HepG2 (cell line): Measurements from ENCODE around the gene IL17RA. TPM values are rescaled to one million over a fixed set of nuclear protein-coding genes. Genes with fewer than 3 reads are reported as not detected.

ENCODE experiments used
- ATAC-seq: fragments of 200-7000 bp; cut with Tn5 transposase; 3 replicates; pipeline ENCODE4 v1.9.1; 2020; ENCODE audit warnings: mild to moderate bottlenecking, moderate library complexity
- BruUV-seq: library from RNA; stranded (reverse); fragments of 400-500 nt; replicated peaks from 2 replicates; lab custom pipeline; 2021; lab: Mats Ljungman, UMichigan
- CTCF ChIA-PET: fragments of 300-600 bp; formaldehyde crosslinking; extraction: SDS; loops from one replicate; lab custom pipeline; 2021; ENCODE audit warnings: low total read pairs, inconsistent platforms, low intra/inter-chr PET ratio; lab: Yijun Ruan, JAX
- POLR2A ChIA-PET: fragments of 350-600 bp; sonication (Branson Sonifier 250); formaldehyde crosslinking; loops from one replicate; lab custom pipeline; 2020; ENCODE audit warnings: antibody characterized with exemption, inconsistent platforms; lab: Yijun Ruan, JAX
- DNase-seq: peaks from one replicate; pipeline ENCODE4 v3.0.0-alpha.2; 2015; ENCODE audit warnings: low spot score
- FAIRE-seq: peaks from 3 replicates; lab custom pipeline; 2011; peaks lifted over from hg19 to GRCh38; lab: Jason Lieb, UNC
- H2AFZ ChIP-seq: one replicate; pipeline ENCODE4 v1.6.1; 2011; ENCODE audit warnings: low read length, inconsistent platforms
- H3K27ac ChIP-seq: fragments of 300-600 bp; 3 replicates; pipeline ENCODE4 v1.8.0; 2011; ENCODE audit warnings: mixed run types, mild to moderate bottlenecking, mixed read lengths, low read length, inconsistent platforms; ENCODE audit not compliant: insufficient read depth; ENCODE audit errors: extremely low read length
- H3K27me3 ChIP-seq, 2 experiments: fragments of 200-600 bp in 1 of 2; 2 replicates in 1 of 2; 3 replicates in 1 of 2; pipeline versions ENCODE4 v1.6.0 to v1.8.0; 2011; ENCODE audit warnings: low read length in 2 of 2, mild to moderate bottlenecking in 2 of 2, moderate library complexity in 2 of 2, inconsistent platforms in 1 of 2; ENCODE audit not compliant: insufficient read depth in 2 of 2, control insufficient read depth in 1 of 2
- H3K36me3 ChIP-seq, 2 experiments: fragments of 200-600 bp in 1 of 2; replicated peaks in 1 of 2; 2 replicates in 1 of 2; 3 replicates in 1 of 2; pipeline versions ENCODE4 v1.5.1 to v1.8.0; 2011; ENCODE audit warnings: low read length in 2 of 2, inconsistent platforms in 1 of 2; ENCODE audit not compliant: insufficient read depth in 2 of 2, control insufficient read depth in 1 of 2
- H3K4me1 ChIP-seq: 2 replicates; pipeline ENCODE4 v1.5.1; 2012; ENCODE audit warnings: low read length, inconsistent platforms; ENCODE audit not compliant: insufficient read depth
- H3K4me2 ChIP-seq: 2 replicates; pipeline ENCODE4 v1.6.0; 2011; ENCODE audit warnings: low read depth, low read length, inconsistent platforms
- H3K4me3 ChIP-seq, 3 experiments: fragments of 200-600 bp in 1 of 3; sonication (generic), shearing (Covaris generic) in 1 of 3; replicated peaks in 1 of 3; 2 replicates each; pipeline ENCODE4 v1.5.1; 2011 to 2016; ENCODE audit warnings: low read length in 3 of 3, inconsistent platforms in 2 of 3, low read depth in 2 of 3, mild to moderate bottlenecking in 2 of 3, control low read depth in 1 of 3, mixed read lengths in 1 of 3; ENCODE audit not compliant: insufficient read depth in 1 of 3
- H3K79me2 ChIP-seq: one replicate; pipeline ENCODE4 v1.6.1; 2011; ENCODE audit warnings: low read length, inconsistent platforms; ENCODE audit not compliant: insufficient read depth
- H3K9ac ChIP-seq: 2 replicates; pipeline ENCODE4 v1.6.0; 2011; ENCODE audit warnings: mild to moderate bottlenecking, low read depth, low read length, inconsistent platforms; ENCODE audit not compliant: insufficient read depth
- H3K9me3 ChIP-seq: 2 replicates; pipeline ENCODE4 v1.5.1; 2012; ENCODE audit warnings: mild to moderate bottlenecking, low read length
- H4K20me1 ChIP-seq: 2 replicates; pipeline ENCODE4 v1.6.0; 2011; ENCODE audit warnings: inconsistent platforms, mild to moderate bottlenecking, low read length, moderate library complexity; ENCODE audit not compliant: insufficient read depth
- GRHL1 ChIP-seq: sonication (generic); formaldehyde crosslinking; conservative IDR thresholded peaks from 2 replicates; pipeline ENCODE4 v1.8.0; 2022; ENCODE audit warnings: missing genetic modification reagents
- HIVEP1 ChIP-seq: sonication (generic); formaldehyde crosslinking; IDR thresholded peaks from 2 replicates; pipeline ENCODE4 v1.4.0; 2020; ENCODE audit warnings: mild to moderate bottlenecking, missing genetic modification reagents
- KDM1A ChIP-seq: IDR thresholded peaks from 2 replicates; pipeline ENCODE4 v1.6.1; 2016; ENCODE audit warnings: missing compliant biosample characterization
- KDM4B ChIP-seq: sonication (generic); formaldehyde crosslinking; IDR thresholded peaks from 2 replicates; pipeline ENCODE4 v1.4.0; 2020; ENCODE audit warnings: missing genetic modification reagents
- KDM6A ChIP-seq: IDR thresholded peaks from 2 replicates; pipeline ENCODE4 v1.6.1; 2016; ENCODE audit warnings: low read depth
- KLF9 ChIP-seq: IDR thresholded peaks from 2 replicates; pipeline ENCODE4 v1.6.1; 2016; ENCODE audit warnings: low read depth
- PBX2 ChIP-seq: IDR thresholded peaks from 2 replicates; pipeline ENCODE4 v1.6.1; 2016; ENCODE audit warnings: control low read depth
- SCMH1 ChIP-seq: sonication (generic); formaldehyde crosslinking; IDR thresholded peaks from 2 replicates; pipeline ENCODE4 v1.9.0; 2021; ENCODE audit warnings: missing genetic modification reagents, mild to moderate bottlenecking, borderline replicate concordance
- ZBTB26 ChIP-seq: IDR thresholded peaks from 2 replicates; pipeline ENCODE4 v1.6.1; 2016; ENCODE audit warnings: missing compliant biosample characterization, missing genetic modification reagents, borderline replicate concordance
- ZNF318 ChIP-seq: sonication (generic); formaldehyde crosslinking; IDR thresholded peaks from 2 replicates; pipeline ENCODE4 v1.4.0; 2020; ENCODE audit warnings: mild to moderate bottlenecking, missing genetic modification reagents
- WGBS: methylation state at CpG from one replicate; pipeline ENCODE4 v1.1.6; 2017; ENCODE audit warnings: low lambda C conversion rate; 5-methylcytosine and 5-hydroxymethylcytosine counted together
- in situ Hi-C: cut with HindIII; loops from 2 replicates; pipeline ENCODE4 v1.10.0; 2017; ENCODE audit warnings: low pct_unique_long_range_greater_than_20kb; ENCODE audit not compliant: extremely low pct_ligation_motif_present
- intact Hi-C: fragments of 100-400 bp; cut with micrococcal nuclease; formaldehyde crosslinking; loops from one replicate; pipeline ENCODE4 v1.10.0; 2022; ENCODE audit not compliant: unreplicated experiment
- polyA plus RNA-seq, 8 experiments: library from polyadenylated mRNA; depleted of rRNA in 3 of 8; stranded (reverse) in 7 of 8; unstranded in 1 of 8; fragments of >200 nt; fragmentation: Illumina TruSeq in 4 of 8; extraction: Trizol in 4 of 8; gene quantifications; 2 replicates each; pipeline versions ENCODE4 v1.2.1 to v1.2.3, GENCODE V29; 2011 to 2016; ENCODE audit warnings: low read depth in 4 of 8, missing spikeins in 1 of 8, mixed read lengths in 1 of 8; ENCODE audit not compliant: insufficient read depth in 1 of 8
- total RNA-seq, 5 experiments: library from RNA; depleted of rRNA; stranded (reverse); fragments of >200 nt; fragmentation: Illumina TruSeq; extraction: Trizol; gene quantifications; 2 replicates each; pipeline ENCODE4 v1.2.3, GENCODE V29; 2016; ENCODE audit warnings: low read depth in 1 of 5

The IL17RA gene
- total and polyA plus RNA-seq, 2 of the 13 experiments (the other 11 are each of a cell fraction or from before 2014, with no cell fraction given), result 2.5 to 8.2 TPM

- no peak for TF ChIP-seq GRHL1
- TF ChIP-seq KDM6A, result no peak
- no peak for TF ChIP-seq ZBTB26
- no peak for TF ChIP-seq KDM1A (CRISPR knock-in tag)
- no peak for TF ChIP-seq KLF9 (CRISPR knock-in tag)
These were observed 17.5 kb downstream of the IL17RA start (continued) for GRCh38 chr22:17102297-17102667.

- no peak for FAIRE-seq
- H3K9me3 ChIP-seq, result no peaks in the 10 kb centered on the region
- ChIA-PET CTCF (no interaction called here), POLR2A (no interaction called here)
- H3K4me3 ChIP-seq, result no peak overlapping the region
- no peak overlapping the region for H3K9ac ChIP-seq
- no peak for ATAC-seq
- H3K79me2 ChIP-seq, result no peaks in the 10 kb centered on the region
- H2AFZ ChIP-seq, result no peak overlapping the region
- H4K20me1 ChIP-seq, result no peaks in the 10 kb centered on the region
- no peak overlapping the region for H3K27ac ChIP-seq
- WGBS, result 98% methylated on average over 9 of the region's 9 CpGs
- BruUV-seq, result no TSS peak
- no peaks in the 10 kb centered on the region for H3K27me3 ChIP-seq
- H3K4me2 ChIP-seq, result no peak overlapping the region
- in situ Hi-C loops, result no loop called here
- DNase-seq, result no peak
- H3K4me1 ChIP-seq, result no peaks in the 10 kb centered on the region
- peaks cover 3 to 26% of the 10 kb centered on the region in 2 experiments; a peak in 3 of 5 replicates for H3K36me3 ChIP-seq
- intact Hi-C loops, result no loop called here
- TF ChIP-seq SCMH1 (CRISPR knock-in tag), result no peak
- no peak for TF ChIP-seq ZNF318 (CRISPR knock-in tag)
- TF ChIP-seq KDM4B (CRISPR knock-in tag), result no peak
- TF ChIP-seq PBX2 (CRISPR knock-in tag), result no peak
- TF ChIP-seq HIVEP1 (CRISPR knock-in tag), result no peak
These were observed 18.6 kb downstream of the IL17RA start for GRCh38 chr22:17103351-17103750.
